ENCODE data around the gene KSR2.

KSR2 gene

DNA sequence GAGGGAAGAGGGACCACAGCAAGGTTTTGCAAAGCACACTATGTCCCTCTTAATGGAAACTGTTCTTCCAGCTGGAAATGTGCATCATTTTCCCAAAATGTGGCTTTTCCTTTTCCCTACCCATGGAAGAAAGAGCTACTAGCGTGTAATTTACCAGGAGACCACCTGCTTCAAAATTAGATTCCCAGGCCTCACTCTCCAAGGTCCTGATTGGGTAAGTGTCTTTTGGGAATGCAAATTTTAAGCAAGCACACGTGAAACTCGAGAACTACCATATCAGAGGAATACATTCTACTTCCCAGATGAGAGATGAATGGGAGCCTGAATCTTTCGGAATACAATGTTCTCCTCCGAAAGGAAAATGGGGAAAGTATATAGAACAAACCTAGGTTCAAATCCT, 405.8 kb downstream of the KSR2 start:
- TF ChIP-seq, protein P1, sequence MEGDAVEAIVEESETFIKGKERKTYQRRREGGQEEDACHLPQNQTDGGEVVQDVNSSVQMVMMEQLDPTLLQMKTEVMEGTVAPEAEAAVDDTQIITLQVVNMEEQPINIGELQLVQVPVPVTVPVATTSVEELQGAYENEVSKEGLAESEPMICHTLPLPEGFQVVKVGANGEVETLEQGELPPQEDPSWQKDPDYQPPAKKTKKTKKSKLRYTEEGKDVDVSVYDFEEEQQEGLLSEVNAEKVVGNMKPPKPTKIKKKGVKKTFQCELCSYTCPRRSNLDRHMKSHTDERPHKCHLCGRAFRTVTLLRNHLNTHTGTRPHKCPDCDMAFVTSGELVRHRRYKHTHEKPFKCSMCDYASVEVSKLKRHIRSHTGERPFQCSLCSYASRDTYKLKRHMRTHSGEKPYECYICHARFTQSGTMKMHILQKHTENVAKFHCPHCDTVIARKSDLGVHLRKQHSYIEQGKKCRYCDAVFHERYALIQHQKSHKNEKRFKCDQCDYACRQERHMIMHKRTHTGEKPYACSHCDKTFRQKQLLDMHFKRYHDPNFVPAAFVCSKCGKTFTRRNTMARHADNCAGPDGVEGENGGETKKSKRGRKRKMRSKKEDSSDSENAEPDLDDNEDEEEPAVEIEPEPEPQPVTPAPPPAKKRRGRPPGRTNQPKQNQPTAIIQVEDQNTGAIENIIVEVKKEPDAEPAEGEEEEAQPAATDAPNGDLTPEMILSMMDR (IDR thresholded peaks at IDR 0.05; ENCODE audit: insufficient read depth, missing control alignments): no peak
- no peak for DNase-seq (ENCODE audit: insufficient read length, low spot score)
- no peak for FAIRE-seq

DNA sequence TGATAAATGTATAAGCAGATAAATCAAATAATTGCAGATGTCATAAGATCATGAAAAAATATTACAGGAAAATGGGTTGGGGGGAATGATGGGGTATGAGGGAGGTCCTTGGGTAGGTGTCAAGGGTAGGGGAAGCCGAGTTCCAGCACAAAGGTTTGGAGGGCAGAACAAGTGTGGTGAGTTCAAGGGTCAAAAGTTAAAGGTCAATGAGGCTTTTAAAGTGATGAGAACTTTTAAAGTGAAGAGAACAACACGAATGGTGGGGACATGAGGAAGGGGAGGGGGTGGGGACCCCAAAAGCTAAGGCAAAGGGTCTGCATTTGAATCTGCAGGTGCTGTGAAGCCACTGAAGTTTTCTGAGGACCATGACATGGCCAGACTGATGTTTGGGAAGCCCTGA, 406.8 kb downstream of the KSR2 start:
- TF ChIP-seq, protein P1 (IDR thresholded peaks at IDR 0.05; ENCODE audit: insufficient read depth, missing control alignments): no peak
- no peak for DNase-seq (ENCODE audit: insufficient read length, low spot score)
- no peak for FAIRE-seq

DNA sequence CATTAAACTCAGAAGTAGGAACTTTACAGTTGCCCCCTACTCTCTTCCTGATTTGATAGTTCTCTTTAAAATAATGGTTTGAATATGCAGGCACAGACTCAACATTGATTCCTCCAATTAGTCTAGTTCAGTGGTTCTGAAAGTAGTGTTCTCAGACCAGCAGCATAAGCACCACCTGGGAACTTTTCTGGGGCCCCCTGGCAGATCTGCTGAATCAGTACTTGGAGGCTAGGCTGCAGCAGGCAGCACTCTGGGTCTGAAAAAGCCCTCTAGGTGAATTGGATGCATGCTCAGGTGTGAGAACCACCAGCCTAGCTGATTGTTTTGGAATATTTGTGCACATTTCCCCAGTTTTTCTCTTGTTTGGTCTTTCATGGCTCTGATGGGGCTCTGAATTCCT, 408.8 kb downstream of the KSR2 start:
- FAIRE-seq (no peak), DNase-seq (ENCODE audit: insufficient read length, low spot score) (no peak)
- TF ChIP-seq, protein P1 (IDR thresholded peaks at IDR 0.05; ENCODE audit: insufficient read depth, missing control alignments): no peak

DNA sequence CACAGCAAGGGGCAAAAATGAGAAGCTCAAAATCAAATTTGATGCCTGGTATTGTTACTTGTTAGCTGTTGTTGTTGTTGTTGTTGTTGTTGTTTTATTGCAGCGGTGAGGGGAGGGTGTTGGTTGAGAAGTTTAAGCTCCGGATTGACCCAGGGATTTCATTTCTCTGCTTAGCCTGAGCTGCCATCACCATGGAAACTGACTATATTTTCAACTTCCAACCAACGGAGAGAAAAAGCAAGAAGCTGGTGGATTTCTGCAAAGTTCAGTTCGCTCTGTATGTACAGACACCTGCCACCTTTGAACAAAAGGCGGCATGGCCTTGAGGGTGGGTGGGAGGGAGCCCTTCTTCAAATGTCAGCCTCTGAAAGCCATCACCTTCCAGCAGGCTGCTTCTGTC, 412.9 kb downstream of the KSR2 start:
- FAIRE-seq (no peak), DNase-seq (ENCODE audit: insufficient read length, low spot score) (no peak)
- TF ChIP-seq, protein P1 (IDR thresholded peaks at IDR 0.05; ENCODE audit: insufficient read depth, missing control alignments): no peak

DNA sequence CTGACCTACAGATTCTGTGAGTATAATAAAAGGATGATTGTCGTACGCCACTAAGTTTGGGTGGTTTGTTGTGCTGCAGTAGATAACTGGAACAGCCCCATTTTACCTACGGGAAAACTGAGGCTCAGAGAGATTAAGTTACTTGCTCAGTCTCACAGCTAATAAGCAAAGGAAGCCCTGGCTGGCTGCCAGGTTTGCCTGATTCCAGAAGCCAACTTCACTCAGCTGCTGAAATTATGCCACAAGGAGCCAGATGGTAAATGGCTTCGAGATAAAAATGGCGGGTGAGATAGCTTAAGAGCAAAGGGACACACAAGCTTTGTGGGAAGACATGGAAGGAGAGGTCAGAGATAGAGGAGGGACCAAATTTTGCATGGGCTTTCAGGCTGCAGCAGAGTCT, 415.8 kb downstream of the KSR2 start:
- DNase-seq (ENCODE audit: insufficient read length, low spot score) (no peak), FAIRE-seq (no peak)
- TF ChIP-seq, protein P1 (IDR thresholded peaks at IDR 0.05; ENCODE audit: insufficient read depth, missing control alignments): no peak

DNA sequence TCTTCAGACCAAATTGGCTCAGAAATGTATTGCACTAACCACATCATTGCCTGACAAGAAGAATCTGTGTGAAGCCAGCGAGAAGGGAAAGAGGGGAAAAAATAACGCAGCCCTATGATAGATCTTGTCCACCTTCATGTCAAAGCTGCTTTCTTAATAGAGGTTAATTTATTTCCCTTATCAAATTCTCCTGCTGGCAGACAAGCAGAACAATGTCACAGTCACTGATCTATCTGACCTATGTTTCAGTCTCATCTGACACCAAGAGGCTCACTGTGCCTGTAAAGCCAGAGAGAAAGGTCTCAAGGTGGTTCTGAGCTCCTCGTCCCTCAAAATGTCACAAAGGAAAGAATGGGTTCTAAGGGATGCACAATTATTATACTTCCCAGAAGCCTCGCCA, 417.1 kb downstream of the KSR2 start:
- TF ChIP-seq, protein P1 (IDR thresholded peaks at IDR 0.05; ENCODE audit: insufficient read depth, missing control alignments): no peak
- DNase-seq (ENCODE audit: insufficient read length, low spot score) (no peak), FAIRE-seq (no peak)

DNA sequence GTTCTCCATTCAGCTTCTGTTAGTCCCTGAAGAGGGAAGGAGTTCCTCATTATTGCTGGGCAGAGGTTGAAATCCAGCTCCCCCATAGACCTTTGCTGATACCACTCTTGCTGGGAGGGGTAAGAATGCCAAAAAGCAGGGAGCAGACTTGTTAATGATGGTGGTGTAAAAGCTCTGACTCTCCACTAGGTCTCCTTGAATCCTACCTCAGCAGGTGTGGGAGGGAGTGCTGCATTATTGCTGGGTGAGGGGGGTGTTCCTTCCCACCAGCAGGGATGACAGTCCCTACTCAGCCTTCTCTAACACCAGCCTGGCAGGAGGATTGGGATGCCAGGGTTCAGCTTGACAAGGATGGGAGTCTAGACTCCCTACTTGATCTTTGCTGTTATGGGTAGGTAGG, 421.6 kb downstream of the KSR2 start:
- no peak for DNase-seq (ENCODE audit: insufficient read length, low spot score)
- FAIRE-seq: no peak
- TF ChIP-seq, protein P1 (IDR thresholded peaks at IDR 0.05; ENCODE audit: insufficient read depth, missing control alignments): no peak

Data from D721Med (cell line).